ENCODE measurements around the gene G0S2.

Gene G0S2

GRCh38 chr1:209720326-209720725 is 45.1 kb downstream of the G0S2 start:
- no peak for DNase-seq (ENCODE audit: low read depth)

GRCh38 chr1:209720826-209721225 is 45.6 kb downstream of the G0S2 start:
- DNase-seq (ENCODE audit: low read depth) = no peak

- no peak for DNase-seq (ENCODE audit: low read depth)
Observed at GRCh38 chr1:209721323-209721722, 46.1 kb downstream of the G0S2 start.

GRCh38 chr1:209723265-209723664 is 48.1 kb downstream of the G0S2 start:
- no peak for DNase-seq (ENCODE audit: low read depth)

- DNase-seq (ENCODE audit: low read depth) = no peak
Observed at GRCh38 chr1:209723756-209724693, 48.8 kb downstream of the G0S2 start.

All from stimulated activated CD8-positive, alpha-beta memory T cell treated with anti-CD3 and anti-CD28 coated beads, Interleukin-15, amount 100 ng/mL, for 1 hour (primary cell).